ENCODE data around the gene ADCY10. TPM values are rescaled to one million over a fixed set of nuclear protein-coding genes. Genes with fewer than 3 reads are reported as not detected.
"Not testable (repeated sequence)": the region's sequence is repeated elsewhere in the genome, so short reads cannot be mapped to it uniquely, and the experiment has no call there.

Gene ADCY10
- total RNA-seq, 2 donors from 2014 or later = 0.99 to 1.4 TPM

GRCh38 chr1:167856711-167857418 lies 57.1 kb downstream of the ADCY10 start:
- ATAC-seq (no peak), DNase-seq (no peak)
- Mint-ChIP-seq H3K36me3 (ENCODE audit: low read depth) (peaks cover 3% of the 10 kb centered on the region), H3K4me3 (no peak overlapping the region), H3K27me3 (peaks cover 16% of the 10 kb centered on the region), H3K4me1 (no peaks in the 10 kb centered on the region), H3K27ac (no peak overlapping the region)
- H3K9me3 ChIP-seq (ENCODE audit: control insufficient read depth, low read length, poor library complexity, severe bottlenecking) = no peaks in the 10 kb centered on the region

GRCh38 chr1:167854184-167854583 lies 59.8 kb downstream of the ADCY10 start:
- no peaks in the 10 kb centered on the region for H3K4me1 Mint-ChIP-seq
- no peak for DNase-seq

DNA sequence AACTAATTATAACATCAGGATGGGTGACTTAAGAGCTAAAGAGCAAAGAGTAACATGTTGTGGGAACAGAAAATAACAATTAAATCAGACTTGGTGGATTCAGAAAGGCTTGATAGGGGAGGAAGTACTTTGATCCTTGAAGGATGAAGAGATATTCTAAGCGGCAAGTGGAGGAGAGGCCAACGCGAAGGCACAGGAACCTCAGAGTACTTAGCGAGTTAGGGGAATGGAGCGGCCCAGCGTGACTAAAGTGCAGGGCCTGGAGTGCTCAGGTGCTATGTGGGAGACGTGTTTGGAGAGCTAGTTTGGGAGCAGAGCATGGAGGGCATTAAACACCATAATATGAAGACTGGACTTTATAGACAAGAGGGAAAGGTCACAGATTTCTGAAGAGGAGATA lies 64.3 kb downstream of the ADCY10 start:
- Mint-ChIP-seq H3K27ac (no peak overlapping the region), H3K4me1 (no peaks in the 10 kb centered on the region), H3K27me3 (peaks cover 11% of the 10 kb centered on the region), H3K36me3 (ENCODE audit: low read depth) (peaks cover 6% of the 10 kb centered on the region), H3K4me3 (no peak overlapping the region)
- DNase-seq (no peak), ATAC-seq (no peak)
- no peaks in the 10 kb centered on the region for H3K9me3 ChIP-seq (ENCODE audit: control insufficient read depth, low read length, poor library complexity, severe bottlenecking)

More at GRCh38 chr1:167854184-167854583, 59.8 kb downstream of the ADCY10 start:
- peaks cover 6% of the 10 kb centered on the region for H3K36me3 Mint-ChIP-seq (ENCODE audit: low read depth)
- ATAC-seq = no peak
- peaks cover 16% of the 10 kb centered on the region for H3K27me3 Mint-ChIP-seq
- H3K9me3 ChIP-seq (ENCODE audit: control insufficient read depth, low read length, poor library complexity, severe bottlenecking) = no peaks in the 10 kb centered on the region
- H3K4me3 Mint-ChIP-seq = no peak overlapping the region
- no peak overlapping the region for H3K27ac Mint-ChIP-seq

DNA sequence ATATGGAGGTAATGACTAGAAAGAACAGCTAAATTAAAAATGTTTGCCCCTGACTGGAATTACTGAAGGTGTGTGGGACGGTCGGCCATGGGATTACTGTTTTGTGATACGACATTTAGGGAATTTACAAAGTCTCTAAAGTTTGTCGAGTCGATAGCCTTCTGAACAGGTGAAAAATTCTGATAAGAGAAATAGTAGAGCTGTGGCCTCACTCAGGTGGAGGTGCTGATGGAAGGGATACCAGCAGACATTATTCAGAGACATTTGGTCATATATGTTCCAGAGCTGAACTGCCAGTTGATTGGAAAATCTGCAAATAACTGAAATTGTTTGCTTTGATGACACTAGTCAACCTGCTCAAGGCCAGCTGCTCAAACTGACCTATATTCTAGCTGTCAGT lies 71.1 kb downstream of the ADCY10 start:
- Mint-ChIP-seq H3K27me3 (peaks cover 5% of the 10 kb centered on the region), H3K4me3 (no peak overlapping the region), H3K27ac (no peak overlapping the region), H3K36me3 (ENCODE audit: low read depth) (no peaks in the 10 kb centered on the region), H3K4me1 (no peaks in the 10 kb centered on the region)
- H3K9me3 ChIP-seq (ENCODE audit: control insufficient read depth, low read length, poor library complexity, severe bottlenecking) = no peaks in the 10 kb centered on the region
- DNase-seq = no peak
- no peak for ATAC-seq

- DNase-seq = no peak
- Mint-ChIP-seq H3K4me3 (no peak overlapping the region), H3K27ac (no peak overlapping the region), H3K27me3 (peaks cover 5% of the 10 kb centered on the region), H3K4me1 (no peaks in the 10 kb centered on the region), H3K36me3 (ENCODE audit: low read depth) (no peaks in the 10 kb centered on the region)
- no peaks in the 10 kb centered on the region for H3K9me3 ChIP-seq (ENCODE audit: control insufficient read depth, low read length, poor library complexity, severe bottlenecking)
- no peak for ATAC-seq
These were observed 72.4 kb downstream of the ADCY10 start for GRCh38 chr1:167841530-167841929.

DNA sequence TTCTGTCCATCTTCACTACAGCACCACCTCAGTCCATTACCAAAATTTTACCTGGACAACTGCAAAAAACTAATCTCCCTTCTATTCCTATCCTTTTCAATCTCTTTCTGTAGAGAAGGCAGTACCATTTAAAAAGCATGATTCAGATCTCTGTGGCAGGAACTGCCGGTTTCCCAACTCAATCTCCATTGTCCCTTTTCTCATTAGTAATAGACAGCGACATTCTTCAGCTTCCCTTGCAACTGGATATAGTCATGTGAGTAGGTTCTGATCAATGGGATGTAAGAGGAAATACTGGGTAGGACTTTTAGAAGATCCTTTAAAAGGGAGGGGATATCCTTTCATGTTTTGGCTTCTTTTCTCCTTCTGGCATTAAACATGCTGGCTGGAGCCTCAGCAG lies 74.9 kb downstream of the ADCY10 start:
- no peak overlapping the region for H3K4me3 Mint-ChIP-seq
- H3K27me3 Mint-ChIP-seq = peaks cover 6% of the 10 kb centered on the region
- no peaks in the 10 kb centered on the region for H3K9me3 ChIP-seq (ENCODE audit: control insufficient read depth, low read length, poor library complexity, severe bottlenecking)
- H3K4me1 Mint-ChIP-seq = no peaks in the 10 kb centered on the region
- DNase-seq (no peak), ATAC-seq (no peak)
- H3K27ac Mint-ChIP-seq = no peak overlapping the region
- H3K36me3 Mint-ChIP-seq (ENCODE audit: low read depth) = no peaks in the 10 kb centered on the region

DNA sequence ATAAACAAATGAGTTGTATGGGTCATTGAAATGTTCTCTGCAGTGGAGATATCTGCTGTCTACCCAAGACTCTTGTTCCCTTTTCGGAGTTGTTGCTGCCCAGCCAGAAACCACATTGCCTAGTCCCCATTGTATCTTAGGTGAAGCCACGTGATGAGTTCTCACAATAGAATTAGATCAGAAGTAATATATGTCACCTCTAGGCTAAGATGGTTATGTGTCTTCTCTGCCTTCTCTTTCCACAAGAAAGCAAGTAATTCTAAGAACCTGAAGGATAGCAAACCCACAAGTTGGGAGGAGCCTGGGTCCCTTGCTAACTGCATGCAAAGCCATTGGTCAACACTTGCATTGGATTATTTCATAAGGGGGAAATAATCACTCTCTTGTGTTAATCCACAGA lies 76.6 kb downstream of the ADCY10 start:
- H3K27me3 Mint-ChIP-seq = peaks cover 6% of the 10 kb centered on the region
- DNase-seq (no peak), ATAC-seq (no peak)
- H3K27ac Mint-ChIP-seq = no peak overlapping the region
- no peaks in the 10 kb centered on the region for H3K4me1 Mint-ChIP-seq
- no peaks in the 10 kb centered on the region for H3K36me3 Mint-ChIP-seq (ENCODE audit: low read depth)
- peaks cover 2% of the 10 kb centered on the region for H3K9me3 ChIP-seq (ENCODE audit: control insufficient read depth, low read length, poor library complexity, severe bottlenecking)
- H3K4me3 Mint-ChIP-seq = no peak overlapping the region

DNA sequence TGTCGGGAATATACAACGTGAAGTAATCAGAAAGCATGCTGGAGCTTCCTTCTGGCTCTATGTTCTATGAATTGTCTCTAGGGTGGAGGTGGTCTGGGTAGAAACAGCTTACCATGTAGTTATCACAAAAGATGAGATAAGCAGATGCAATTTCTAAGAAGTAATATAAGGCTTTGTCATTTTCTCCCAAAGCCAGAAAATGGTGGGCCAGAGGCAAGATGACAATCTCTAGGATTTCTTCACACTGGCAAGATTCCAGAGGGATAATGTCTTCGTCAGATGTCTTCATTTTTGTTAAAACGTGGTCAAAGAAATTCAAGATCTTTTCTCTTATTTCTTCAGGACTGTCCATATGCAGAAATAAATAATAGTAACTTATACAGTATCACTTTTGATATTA lies 77.7 kb downstream of the ADCY10 start:
- no peak overlapping the region for H3K27ac Mint-ChIP-seq
- no peak overlapping the region for H3K4me3 Mint-ChIP-seq
- H3K4me1 Mint-ChIP-seq = no peaks in the 10 kb centered on the region
- no peak for ATAC-seq
- peaks cover 6% of the 10 kb centered on the region for H3K27me3 Mint-ChIP-seq
- H3K9me3 ChIP-seq (ENCODE audit: control insufficient read depth, low read length, poor library complexity, severe bottlenecking) = peaks cover 2% of the 10 kb centered on the region
- no peaks in the 10 kb centered on the region for H3K36me3 Mint-ChIP-seq (ENCODE audit: low read depth)
- DNase-seq = no peak

GRCh38 chr1:167833904-167834303 lies 80.0 kb downstream of the ADCY10 start:
- no peak overlapping the region for H3K4me3 Mint-ChIP-seq
- H3K27ac Mint-ChIP-seq = no peak overlapping the region
- H3K4me1 Mint-ChIP-seq = no peaks in the 10 kb centered on the region
- DNase-seq = no peak
- peaks cover 11% of the 10 kb centered on the region for H3K27me3 Mint-ChIP-seq
- no peaks in the 10 kb centered on the region for H3K36me3 Mint-ChIP-seq (ENCODE audit: low read depth)
- ATAC-seq = no peak
- peaks cover 2% of the 10 kb centered on the region for H3K9me3 ChIP-seq (ENCODE audit: control insufficient read depth, low read length, poor library complexity, severe bottlenecking)

DNA sequence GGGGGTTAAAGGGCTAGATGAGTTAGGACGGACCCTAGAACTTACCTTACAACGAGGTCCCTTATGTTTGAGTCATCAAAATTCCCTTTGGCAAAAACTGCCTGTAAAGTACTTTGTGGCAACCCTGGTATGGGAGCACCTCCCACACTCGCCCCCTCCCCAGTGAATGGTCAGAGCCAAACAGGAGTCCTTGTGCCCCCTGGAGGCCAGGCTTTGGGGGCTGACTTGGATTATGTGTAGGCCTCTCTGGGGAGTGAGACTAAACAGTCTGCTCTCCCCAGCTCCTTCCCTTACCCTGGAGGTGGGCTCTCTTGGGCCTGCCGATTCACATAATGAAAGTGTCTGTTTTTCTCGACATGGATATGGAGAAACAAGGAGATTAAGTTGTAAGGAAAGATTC lies 81.2 kb downstream of the ADCY10 start:
- Mint-ChIP-seq H3K4me1 (no peaks in the 10 kb centered on the region), H3K4me3 (no peak overlapping the region), H3K36me3 (ENCODE audit: low read depth) (no peaks in the 10 kb centered on the region), H3K27ac (no peak overlapping the region), H3K27me3 (peaks cover 11% of the 10 kb centered on the region)
- no peak for DNase-seq
- no peak for ATAC-seq
- peaks cover 2% of the 10 kb centered on the region for H3K9me3 ChIP-seq (ENCODE audit: control insufficient read depth, low read length, poor library complexity, severe bottlenecking)

GRCh38 chr1:167830668-167831067 lies 83.3 kb downstream of the ADCY10 start:
- H3K4me3 Mint-ChIP-seq; H3K27ac Mint-ChIP-seq; DNase-seq; H3K4me1 Mint-ChIP-seq; H3K27me3 Mint-ChIP-seq; H3K36me3 Mint-ChIP-seq (ENCODE audit: low read depth); H3K9me3 ChIP-seq (ENCODE audit: control insufficient read depth, low read length, poor library complexity, severe bottlenecking); ATAC-seq: not testable (repeated sequence)

DNA sequence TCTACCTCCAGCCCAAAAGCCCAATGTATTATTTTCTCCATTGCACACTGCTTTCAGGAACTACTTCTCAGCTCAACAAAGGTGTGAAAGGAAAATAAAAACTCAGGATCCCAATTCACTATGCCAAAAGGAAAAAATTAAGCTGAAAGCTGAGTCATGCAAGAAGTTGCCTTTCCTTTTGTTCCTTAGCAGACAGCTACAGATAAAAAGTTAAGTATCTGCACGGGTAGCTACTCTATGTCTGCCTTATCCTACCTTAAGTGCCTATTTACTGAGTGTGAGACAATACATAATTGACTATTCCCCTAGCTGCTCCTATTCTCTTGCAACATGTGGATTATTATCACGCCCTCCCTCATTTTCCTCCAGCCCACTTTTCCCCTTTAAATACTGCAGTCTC lies 84.1 kb downstream of the ADCY10 start:
- H3K27ac Mint-ChIP-seq = no peak overlapping the region
- DNase-seq (no peak), ATAC-seq (no peak)
- no peaks in the 10 kb centered on the region for H3K36me3 Mint-ChIP-seq (ENCODE audit: low read depth)
- H3K9me3 ChIP-seq (ENCODE audit: control insufficient read depth, low read length, poor library complexity, severe bottlenecking) = peaks cover 2% of the 10 kb centered on the region
- no peaks in the 10 kb centered on the region for H3K4me1 Mint-ChIP-seq
- H3K4me3 Mint-ChIP-seq = no peak overlapping the region
- H3K27me3 Mint-ChIP-seq = peaks cover 5% of the 10 kb centered on the region

DNA sequence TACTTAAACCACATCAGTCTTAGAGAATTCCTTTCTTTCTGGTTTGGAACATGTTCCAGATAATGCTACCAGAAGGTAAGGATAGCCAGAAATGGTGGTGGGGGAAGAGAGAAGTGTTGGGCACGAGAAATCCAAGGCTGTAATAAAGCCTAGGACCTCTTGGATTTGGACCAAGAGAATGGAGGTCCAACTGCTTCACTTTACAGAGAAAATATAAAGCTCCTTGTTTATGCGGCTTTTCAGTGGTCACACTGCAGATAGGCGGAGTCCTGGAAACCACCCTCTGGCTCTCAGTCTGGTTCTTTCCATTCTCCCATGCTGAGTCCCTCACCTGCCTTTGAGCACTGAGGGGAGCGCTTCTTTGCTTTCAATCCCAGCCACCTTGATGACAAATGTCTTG lies 87.8 kb downstream of the ADCY10 start:
- Mint-ChIP-seq H3K36me3 (ENCODE audit: low read depth) (no peaks in the 10 kb centered on the region), H3K27me3 (peaks cover 4% of the 10 kb centered on the region), H3K4me3 (no peak overlapping the region), H3K27ac (no peak overlapping the region), H3K4me1 (peaks cover 6% of the 10 kb centered on the region)
- no peaks in the 10 kb centered on the region for H3K9me3 ChIP-seq (ENCODE audit: control insufficient read depth, low read length, poor library complexity, severe bottlenecking)
- DNase-seq (no peak), ATAC-seq (no peak)

DNA sequence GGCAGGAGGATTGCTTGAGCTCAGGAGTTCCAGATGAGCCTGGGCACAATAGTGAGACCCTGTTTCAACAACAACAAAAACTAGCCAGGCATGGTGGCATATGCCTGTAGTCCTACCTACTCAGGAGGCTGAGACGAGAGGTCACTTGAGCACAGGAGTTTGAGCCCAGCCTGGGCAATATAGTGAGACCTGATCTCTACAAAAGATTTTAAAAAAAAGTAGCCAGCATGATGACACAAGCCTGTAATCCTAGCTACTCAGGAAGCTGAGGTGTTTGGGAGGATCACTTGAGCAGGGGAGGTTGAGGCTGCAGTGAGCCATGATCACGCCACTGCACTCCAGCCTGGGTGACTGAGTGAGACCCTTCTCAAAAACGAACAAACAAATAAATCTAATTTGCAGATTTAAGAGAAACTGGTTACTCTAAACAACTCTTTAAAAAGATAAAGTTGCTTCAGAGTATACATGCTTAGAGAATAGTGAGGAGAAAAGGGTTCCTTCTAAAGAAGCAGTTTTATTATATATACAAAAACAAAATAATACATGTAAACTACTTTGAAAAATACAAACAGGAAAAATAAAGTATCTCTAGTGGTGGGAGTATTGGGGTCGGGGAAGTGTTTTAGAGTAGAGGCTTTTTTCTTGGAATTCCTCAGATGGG lies 88.4 kb downstream of the ADCY10 start:
- no peak for ATAC-seq
- Mint-ChIP-seq H3K4me1 (peaks cover 8% of the 10 kb centered on the region), H3K27me3 (no peaks in the 10 kb centered on the region), H3K27ac (no peak overlapping the region), H3K36me3 (ENCODE audit: low read depth) (no peaks in the 10 kb centered on the region), H3K4me3 (no peak overlapping the region)
- no peak for DNase-seq
- H3K9me3 ChIP-seq (ENCODE audit: control insufficient read depth, low read length, poor library complexity, severe bottlenecking) = no peaks in the 10 kb centered on the region
